ENCODE measurements around the gene LAMTOR2. TPM values are rescaled to one million over a fixed set of nuclear protein-coding genes. Genes with fewer than 3 reads are reported as not detected.
A peak's percentile ranks its signal among the peaks of the same experiment; 100 is the strongest.

The LAMTOR2 gene
- 71.8 and 76.8 TPM in 2 replicates for polyA plus RNA-seq (2013)

DNA sequence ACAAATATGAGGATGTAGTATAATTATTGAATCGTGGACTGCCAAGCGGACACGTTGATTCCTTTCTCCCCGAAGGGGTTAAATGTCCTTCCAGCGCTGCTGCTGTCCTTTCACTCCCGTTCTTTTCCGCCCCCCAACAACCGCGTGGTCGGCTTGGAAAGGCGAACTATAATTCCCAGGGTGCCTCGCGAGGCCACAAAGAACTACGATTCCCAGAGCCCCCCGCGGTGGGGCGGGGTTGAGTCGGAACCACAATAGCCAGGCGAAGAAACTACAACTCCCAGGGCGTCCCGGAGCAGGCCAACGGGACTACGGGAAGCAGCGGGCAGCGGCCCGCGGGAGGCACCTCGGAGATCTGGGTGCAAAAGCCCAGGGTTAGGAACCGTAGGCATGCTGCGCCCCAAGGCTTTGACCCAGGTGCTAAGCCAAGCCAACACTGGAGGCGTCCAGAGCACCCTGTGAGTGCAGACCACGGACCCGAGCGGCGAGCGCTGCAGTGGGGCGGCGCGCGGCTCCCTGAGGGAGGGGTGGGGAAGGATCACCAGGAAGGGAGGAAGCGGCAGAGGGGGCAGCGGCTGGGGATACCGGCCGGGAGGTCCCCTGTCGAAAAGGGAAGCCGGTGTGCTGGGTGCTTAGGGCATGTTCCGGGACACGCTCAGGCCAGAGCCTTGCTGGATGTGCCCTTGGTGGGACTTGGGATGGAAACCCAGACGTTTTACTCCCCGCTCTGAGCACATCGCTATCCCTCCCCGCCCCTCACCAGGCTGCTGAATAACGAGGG lies at the start of gene LAMTOR2:
Gene LAMTOR2, plus strand, starts transcription at position 283 of the 781 bp plus-strand sequence. Its CDS starts 108 bp downstream, at position 391.
- no peaks in the 10 kb centered on the region for H3K27me3 ChIP-seq (ENCODE audit: insufficient read depth, low read length)
- H3K4ac ChIP-seq (ENCODE audit: low read depth, low read length): peak within 1 kb of the TSS; percentile 81
- peak; percentile 94 to 98 for DNase-seq
- H2AFZ ChIP-seq (ENCODE audit: insufficient read depth, low read length, poor library complexity): peak within 1 kb of the TSS; percentile 92
- peak within 1 kb of the TSS; percentile 94 for H4K91ac ChIP-seq (ENCODE audit: low read depth, low read length)
- peak within 1 kb of the TSS; percentile 89 for H2BK5ac ChIP-seq (ENCODE audit: low read depth, low read length, poor library complexity)
- H3K9me3 ChIP-seq (ENCODE audit: insufficient read depth, low read depth, low read length): no peaks in the 10 kb centered on the region
- peak within 1 kb of the TSS; percentile 83 for H2AK5ac ChIP-seq (ENCODE audit: low read length)
- H2BK120ac ChIP-seq (ENCODE audit: insufficient read depth, low read length, poor library complexity): peak within 1 kb of the TSS; percentile 78
- H3K4me1 ChIP-seq (ENCODE audit: control insufficient read depth in 1 of 2, insufficient read depth in 2 of 2, low read length in 2 of 2): peaks cover 4 to 5% of the 10 kb centered on the region in 2 experiments
- H3K36me3 ChIP-seq (ENCODE audit: control insufficient read depth in 1 of 2, insufficient read depth in 2 of 2, low read length in 2 of 2): peaks cover 13 to 15% of the 10 kb centered on the region in 2 experiments
- H3K9ac ChIP-seq (ENCODE audit: low read length): peak within 1 kb of the TSS; percentile 95
- peak within 1 kb of the TSS; percentile 98 for H3K27ac ChIP-seq (ENCODE audit: low read depth, low read length)
- peak within 1 kb of the TSS; percentile 88 for H4K12ac ChIP-seq (ENCODE audit: low read depth, low read length)
- peaks cover 18% of the 10 kb centered on the region for H3K79me1 ChIP-seq (ENCODE audit: low read length)
- H3K23ac ChIP-seq (ENCODE audit: low read length): no peak within 1 kb of the TSS
- H3K4me2 ChIP-seq (ENCODE audit: low read length): peak within 1 kb of the TSS; percentile 98
- peak within 1 kb of the TSS; percentile 45 for H2BK12ac ChIP-seq (ENCODE audit: low read length)
- peak within 1 kb of the TSS; percentile 96 for H4K8ac ChIP-seq (ENCODE audit: low read depth, low read length)
- H3K14ac ChIP-seq (ENCODE audit: low read length): peak within 1 kb of the TSS; percentile 92
- H3K18ac ChIP-seq (ENCODE audit: low read length): peak within 1 kb of the TSS; percentile 90
- H3K4me3 ChIP-seq (ENCODE audit: low read depth, low read length): peak within 1 kb of the TSS; percentile 94
- H3K79me2 ChIP-seq (ENCODE audit: control insufficient read depth, insufficient read depth, low read length, poor library complexity): peaks cover 13% of the 10 kb centered on the region
- no CpG with 5 or more reads among the region's 53 CpGs for WGBS (ENCODE audit: extremely low coverage, insufficient coverage, insufficient read length)

DNA sequence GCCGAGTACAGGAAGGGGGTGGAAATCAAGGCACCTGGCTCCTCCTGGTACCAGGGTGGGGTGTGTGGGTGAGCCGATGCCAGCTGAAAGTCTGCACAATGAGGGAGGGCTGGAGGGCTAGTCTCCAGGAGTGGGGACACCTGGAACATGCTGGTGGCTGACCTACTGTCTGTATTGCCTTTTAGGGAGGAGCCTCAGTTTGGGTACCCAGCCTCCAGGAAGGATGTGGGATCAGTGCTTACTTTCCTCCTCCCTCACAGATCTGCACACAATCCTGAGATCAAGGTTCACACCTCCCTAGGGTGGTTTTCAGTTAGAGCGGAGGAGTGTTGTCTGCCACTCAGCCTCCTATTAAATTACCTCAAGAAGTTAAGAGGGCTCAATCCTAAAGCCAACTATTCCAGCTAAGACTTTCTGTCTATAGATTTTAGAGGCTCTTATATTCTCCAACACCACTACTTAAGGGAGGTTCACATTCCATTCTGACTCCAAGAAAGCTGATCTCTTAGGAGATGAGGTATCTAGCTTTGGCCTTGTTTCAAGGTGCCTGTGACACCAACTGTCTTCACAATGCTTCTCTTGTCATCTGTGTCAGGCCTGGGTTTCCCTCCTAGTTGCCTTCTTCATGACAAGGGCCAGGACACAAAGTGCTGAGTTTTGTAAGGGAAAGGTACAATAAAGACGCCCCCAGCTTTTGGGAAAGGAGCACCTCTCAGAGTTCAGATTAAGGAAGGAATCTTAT lies 49.6 kb upstream of the LAMTOR2 start:
- no peaks in the 10 kb centered on the region for H3K79me2 ChIP-seq (ENCODE audit: control insufficient read depth, insufficient read depth, low read length, poor library complexity)
- no peak overlapping the region for H3K18ac ChIP-seq (ENCODE audit: low read length)
- no peak overlapping the region for H4K91ac ChIP-seq (ENCODE audit: low read depth, low read length)
- H3K4me2 ChIP-seq (ENCODE audit: low read length): no peak overlapping the region
- H3K23ac ChIP-seq (ENCODE audit: low read length): no peak overlapping the region
- no peak overlapping the region for H2AFZ ChIP-seq (ENCODE audit: insufficient read depth, low read length, poor library complexity)
- H3K9me3 ChIP-seq (ENCODE audit: insufficient read depth, low read depth, low read length): no peaks in the 10 kb centered on the region
- no peak overlapping the region for H2BK12ac ChIP-seq (ENCODE audit: low read length)
- H2BK120ac ChIP-seq (ENCODE audit: insufficient read depth, low read length, poor library complexity): no peak overlapping the region
- no peaks in the 10 kb centered on the region for H3K79me1 ChIP-seq (ENCODE audit: low read length)
- no peak overlapping the region for H3K4me3 ChIP-seq (ENCODE audit: low read depth, low read length)
- H3K4ac ChIP-seq (ENCODE audit: low read depth, low read length): no peak overlapping the region
- H4K8ac ChIP-seq (ENCODE audit: low read depth, low read length): no peak overlapping the region
- no peak overlapping the region for H3K14ac ChIP-seq (ENCODE audit: low read length)
- H3K36me3 ChIP-seq (ENCODE audit: control insufficient read depth in 1 of 2, insufficient read depth in 2 of 2, low read length in 2 of 2): peaks cover 14 to 15% of the 10 kb centered on the region in 2 experiments
- no peak overlapping the region for H2BK5ac ChIP-seq (ENCODE audit: low read depth, low read length, poor library complexity)
- no CpG with 5 or more reads among the region's 4 CpGs for WGBS (ENCODE audit: extremely low coverage, insufficient coverage, insufficient read length)
- H3K9ac ChIP-seq (ENCODE audit: low read length): no peak overlapping the region
- no peaks in the 10 kb centered on the region for H3K27me3 ChIP-seq (ENCODE audit: insufficient read depth, low read length)
- H3K4me1 ChIP-seq (ENCODE audit: control insufficient read depth in 1 of 2, insufficient read depth in 2 of 2, low read length in 2 of 2): peaks cover 4 to 6% of the 10 kb centered on the region in 2 experiments
- peak overlapping the region; percentile 47 for H2AK5ac ChIP-seq (ENCODE audit: low read length)
- H4K12ac ChIP-seq (ENCODE audit: low read depth, low read length): no peak overlapping the region
- no peak for DNase-seq
- no peak overlapping the region for H3K27ac ChIP-seq (ENCODE audit: low read depth, low read length)

DNA sequence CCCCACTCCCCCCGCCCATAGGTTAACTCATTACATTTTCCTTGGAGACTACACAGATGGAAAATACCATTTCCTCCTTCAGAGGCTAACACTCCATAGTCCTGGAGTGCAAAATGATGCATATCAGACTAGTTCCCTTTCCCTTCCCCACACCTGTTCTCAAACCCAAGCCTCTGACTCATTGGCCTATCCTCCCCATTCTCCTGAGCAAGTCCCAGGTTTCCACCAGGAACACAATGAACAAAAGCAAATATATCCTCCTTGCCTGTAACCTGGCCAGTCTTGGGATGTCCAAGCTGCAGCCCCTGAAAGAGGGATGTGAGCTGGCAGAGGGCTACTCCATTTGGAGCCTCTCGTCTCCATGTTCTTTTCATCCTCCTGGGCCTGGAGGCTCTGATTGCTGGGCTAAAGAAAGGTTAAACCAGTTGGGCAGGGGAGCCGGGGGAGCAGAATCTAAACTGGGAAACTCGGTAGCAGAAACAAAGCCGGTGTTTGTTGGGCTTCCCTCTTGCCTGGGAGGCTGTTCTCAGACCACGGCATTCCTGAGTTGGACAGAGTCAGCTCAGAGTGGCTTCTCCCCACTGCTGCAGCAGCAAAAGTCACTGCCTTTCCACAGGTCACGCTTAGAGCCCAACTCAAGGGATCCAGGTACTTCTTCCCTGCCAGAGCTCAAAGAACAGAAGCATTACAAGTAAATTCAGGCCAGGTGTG lies 47.8 kb upstream of the LAMTOR2 start:
- no peak overlapping the region for H3K18ac ChIP-seq (ENCODE audit: low read length)
- H2AFZ ChIP-seq (ENCODE audit: insufficient read depth, low read length, poor library complexity): no peak overlapping the region
- no peaks in the 10 kb centered on the region for H3K9me3 ChIP-seq (ENCODE audit: insufficient read depth, low read depth, low read length)
- H2AK5ac ChIP-seq (ENCODE audit: low read length): no peak overlapping the region
- H3K9ac ChIP-seq (ENCODE audit: low read length): no peak overlapping the region
- H3K27me3 ChIP-seq (ENCODE audit: insufficient read depth, low read length): no peaks in the 10 kb centered on the region
- H3K23ac ChIP-seq (ENCODE audit: low read length): no peak overlapping the region
- no peaks in the 10 kb centered on the region for H3K79me2 ChIP-seq (ENCODE audit: control insufficient read depth, insufficient read depth, low read length, poor library complexity)
- H3K4me2 ChIP-seq (ENCODE audit: low read length): no peak overlapping the region
- no peak overlapping the region for H3K4me3 ChIP-seq (ENCODE audit: low read depth, low read length)
- H4K91ac ChIP-seq (ENCODE audit: low read depth, low read length): no peak overlapping the region
- WGBS (ENCODE audit: extremely low coverage, insufficient coverage, insufficient read length): no CpG with 5 or more reads among the region's 7 CpGs
- H3K4ac ChIP-seq (ENCODE audit: low read depth, low read length): no peak overlapping the region
- no peak overlapping the region for H2BK120ac ChIP-seq (ENCODE audit: insufficient read depth, low read length, poor library complexity)
- DNase-seq: no peak
- H3K4me1 ChIP-seq (ENCODE audit: control insufficient read depth in 1 of 2, insufficient read depth in 2 of 2, low read length in 2 of 2): peaks cover 4 to 6% of the 10 kb centered on the region in 2 experiments
- no peak overlapping the region for H2BK12ac ChIP-seq (ENCODE audit: low read length)
- peaks cover 21 to 30% of the 10 kb centered on the region in 2 experiments for H3K36me3 ChIP-seq (ENCODE audit: control insufficient read depth in 1 of 2, insufficient read depth in 2 of 2, low read length in 2 of 2)
- no peak overlapping the region for H4K8ac ChIP-seq (ENCODE audit: low read depth, low read length)
- peak overlapping the region; percentile 43 for H4K12ac ChIP-seq (ENCODE audit: low read depth, low read length)
- no peak overlapping the region for H2BK5ac ChIP-seq (ENCODE audit: low read depth, low read length, poor library complexity)
- H3K27ac ChIP-seq (ENCODE audit: low read depth, low read length): peak overlapping the region; percentile 18
- no peaks in the 10 kb centered on the region for H3K79me1 ChIP-seq (ENCODE audit: low read length)
- no peak overlapping the region for H3K14ac ChIP-seq (ENCODE audit: low read length)

DNA sequence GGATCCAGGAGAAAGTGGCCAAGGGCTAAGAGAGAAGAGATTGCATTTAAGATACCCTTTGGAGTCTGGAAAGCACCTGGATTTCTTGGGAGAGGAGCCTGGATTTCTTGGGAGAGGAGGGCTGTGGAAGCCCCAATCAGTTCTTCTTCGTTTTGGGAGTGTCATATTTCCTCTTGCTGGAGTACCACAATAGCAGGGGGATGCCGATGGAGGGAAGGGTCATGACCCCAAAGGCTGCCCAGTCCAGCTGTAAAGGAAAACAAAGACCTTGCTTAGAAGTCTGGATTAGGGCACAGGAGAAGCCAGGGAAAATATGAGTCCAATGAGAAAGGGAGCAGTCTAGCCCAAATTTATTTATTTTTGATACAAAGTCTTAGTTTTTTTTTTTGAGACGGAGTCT lies 45.2 kb upstream of the LAMTOR2 start:
- no peak overlapping the region for H3K4me3 ChIP-seq (ENCODE audit: low read depth, low read length)
- H3K79me1 ChIP-seq (ENCODE audit: low read length): no peaks in the 10 kb centered on the region
- H2AFZ ChIP-seq (ENCODE audit: insufficient read depth, low read length, poor library complexity): no peak overlapping the region
- H3K79me2 ChIP-seq (ENCODE audit: control insufficient read depth, insufficient read depth, low read length, poor library complexity): no peaks in the 10 kb centered on the region
- no peak overlapping the region for H3K18ac ChIP-seq (ENCODE audit: low read length)
- H4K12ac ChIP-seq (ENCODE audit: low read depth, low read length): no peak overlapping the region
- H4K91ac ChIP-seq (ENCODE audit: low read depth, low read length): no peak overlapping the region
- H3K23ac ChIP-seq (ENCODE audit: low read length): no peak overlapping the region
- H3K9ac ChIP-seq (ENCODE audit: low read length): no peak overlapping the region
- H2BK12ac ChIP-seq (ENCODE audit: low read length): no peak overlapping the region
- no peak overlapping the region for H3K4me2 ChIP-seq (ENCODE audit: low read length)
- WGBS (ENCODE audit: extremely low coverage, insufficient coverage, insufficient read length): no CpG with 5 or more reads among the region's 3 CpGs
- no peaks in the 10 kb centered on the region for H3K9me3 ChIP-seq (ENCODE audit: insufficient read depth, low read depth, low read length)
- peaks cover 4 to 6% of the 10 kb centered on the region in 2 experiments for H3K4me1 ChIP-seq (ENCODE audit: control insufficient read depth in 1 of 2, insufficient read depth in 2 of 2, low read length in 2 of 2)
- H2BK5ac ChIP-seq (ENCODE audit: low read depth, low read length, poor library complexity): no peak overlapping the region
- peaks cover 32 to 46% of the 10 kb centered on the region in 2 experiments for H3K36me3 ChIP-seq (ENCODE audit: control insufficient read depth in 1 of 2, insufficient read depth in 2 of 2, low read length in 2 of 2)
- no peak overlapping the region for H3K4ac ChIP-seq (ENCODE audit: low read depth, low read length)
- H4K8ac ChIP-seq (ENCODE audit: low read depth, low read length): no peak overlapping the region
- no peak overlapping the region for H2BK120ac ChIP-seq (ENCODE audit: insufficient read depth, low read length, poor library complexity)
- no peaks in the 10 kb centered on the region for H3K27me3 ChIP-seq (ENCODE audit: insufficient read depth, low read length)
- H2AK5ac ChIP-seq (ENCODE audit: low read length): no peak overlapping the region
- no peak overlapping the region for H3K27ac ChIP-seq (ENCODE audit: low read depth, low read length)
- no peak overlapping the region for H3K14ac ChIP-seq (ENCODE audit: low read length)
- no peak for DNase-seq
